GM18868 (cell line): ENCODE measurements around the gene LIMK2.
"Not testable (repeated sequence)": the region's sequence is repeated elsewhere in the genome, so short reads cannot be mapped to it uniquely, and the experiment has no call there.

Source experiments
- ATAC-seq: cut with Tn5 transposase; IDR thresholded peaks from one replicate; pipeline ENCODE4 v1.9.1; 2021; ENCODE audit warnings: mild to moderate bottlenecking, moderate library complexity; ENCODE audit not compliant: unreplicated experiment

The LIMK2 gene

GRCh38 chr22:31211862-31212730, at the start of gene LIMK2:
Gene LIMK2, plus strand, starts transcription at chr22:31212298. Its CDS starts 111 bp downstream, at chr22:31212409.
- peak; percentile 90 for ATAC-seq

GRCh38 chr22:31170971-31171370, 41.1 kb upstream of the LIMK2 start:
- ATAC-seq = no peak

GRCh38 chr22:31171734-31172133, 40.4 kb upstream of the LIMK2 start:
- not testable (repeated sequence) for ATAC-seq

- no peak for ATAC-seq
Measured at GRCh38 chr22:31173386-31174145, 38.5 kb upstream of the LIMK2 start.

- no peak for ATAC-seq
Measured at GRCh38 chr22:31176923-31177322, 35.2 kb upstream of the LIMK2 start.

- ATAC-seq = no peak
Measured at GRCh38 chr22:31177420-31178162, 34.5 kb upstream of the LIMK2 start.

- ATAC-seq = no peak
Measured at GRCh38 chr22:31178859-31179258, 33.2 kb upstream of the LIMK2 start.

- ATAC-seq = no peak
Measured at GRCh38 chr22:31179345-31179744, 32.8 kb upstream of the LIMK2 start.

- no peak for ATAC-seq
Measured at GRCh38 chr22:31184015-31184414, 28.1 kb upstream of the LIMK2 start.

- no peak for ATAC-seq
Measured at GRCh38 chr22:31185056-31185455, 27.0 kb upstream of the LIMK2 start.

GRCh38 chr22:31187627-31188026, 24.5 kb upstream of the LIMK2 start:
- ATAC-seq = no peak

GRCh38 chr22:31192513-31192912, 19.6 kb upstream of the LIMK2 start:
- no peak for ATAC-seq

GRCh38 chr22:31193092-31193491, 19.0 kb upstream of the LIMK2 start:
- no peak for ATAC-seq

- ATAC-seq = not testable (repeated sequence)
Measured at GRCh38 chr22:31194681-31195080, 17.4 kb upstream of the LIMK2 start.

GRCh38 chr22:31199187-31199586, 12.9 kb upstream of the LIMK2 start:
- no peak for ATAC-seq

GRCh38 chr22:31204352-31204984, 7.6 kb upstream of the LIMK2 start:
- ATAC-seq = not testable (repeated sequence)

GRCh38 chr22:31205059-31205458, 7.0 kb upstream of the LIMK2 start:
- ATAC-seq = not testable (repeated sequence)

GRCh38 chr22:31206460-31206859, 5.6 kb upstream of the LIMK2 start:
- ATAC-seq = not testable (repeated sequence)

- no peak for ATAC-seq
Measured at GRCh38 chr22:31206896-31207687, 5.0 kb upstream of the LIMK2 start.
